Measurements from ENCODE around the gene TMTC4.

GRCh38 chr13:100594255-100594654 lies 80.3 kb downstream of the TMTC4 start:
- TF ChIP-seq CTCF (IDR thresholded peaks at IDR 0.05; ENCODE audit: low read depth, low read length) (no peak), POLR2A (IDR thresholded peaks at IDR 0.05; ENCODE audit: extremely low read depth, insufficient read length) (no peak)

All from NB4 (cell line).